EH (cell line): Measurements from ENCODE around the gene CCDC152.
"Not testable (repeated sequence)": the region's sequence is repeated elsewhere in the genome, so short reads cannot be mapped to it uniquely, and the experiment has no call there.

Source experiments
- DNase-seq: peaks from one replicate; pipeline ENCODE4 v3.0.0-alpha.2; 2015; ENCODE audit warnings: low read depth

Gene CCDC152

DNA sequence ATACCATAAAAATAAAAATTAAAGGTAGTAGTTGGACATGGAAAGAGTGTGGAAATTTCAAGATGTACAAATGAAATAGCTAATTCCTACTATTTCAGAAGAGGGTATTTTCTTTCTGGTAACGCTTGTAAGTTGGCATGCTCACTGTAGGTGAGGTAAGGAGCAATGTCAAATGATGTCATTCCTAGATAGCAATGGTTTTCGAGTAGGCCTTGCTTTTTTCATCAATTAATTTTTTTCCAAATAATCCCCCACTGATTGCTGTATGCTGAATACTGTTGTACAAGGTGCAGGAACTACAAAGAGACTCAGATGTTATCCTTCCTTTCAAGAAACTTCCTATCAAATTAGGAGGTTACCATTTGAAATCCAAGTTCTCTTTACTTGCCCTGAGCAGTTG, 56.0 kb downstream of the CCDC152 start:
- no peak for DNase-seq

DNA sequence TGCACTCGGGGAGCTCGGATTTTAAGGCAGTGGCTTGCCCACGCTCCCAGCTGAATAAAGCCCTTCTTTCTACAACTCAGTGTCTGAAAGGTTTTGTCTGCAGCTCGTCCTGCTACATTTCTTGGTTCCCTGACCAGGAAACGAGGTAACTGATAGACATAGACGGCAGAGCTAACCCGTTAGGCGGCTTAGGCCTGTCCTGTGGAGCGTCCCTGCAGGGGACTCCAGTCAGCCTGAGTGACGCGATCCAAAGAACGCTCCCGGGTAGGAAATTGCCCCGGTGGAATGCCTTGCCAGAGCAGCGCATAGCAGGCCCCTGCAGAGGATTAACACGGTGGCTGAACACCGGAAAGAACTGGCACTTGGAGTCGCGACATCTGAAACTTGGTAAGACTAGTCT, 56.9 kb downstream of the CCDC152 start:
- no peak for DNase-seq

GRCh38 chr5:42816546-42816945, 59.9 kb downstream of the CCDC152 start:
- DNase-seq = not testable (repeated sequence)

- no peak for DNase-seq
These were observed 63.1 kb downstream of the CCDC152 start for GRCh38 chr5:42819745-42820144.

DNA sequence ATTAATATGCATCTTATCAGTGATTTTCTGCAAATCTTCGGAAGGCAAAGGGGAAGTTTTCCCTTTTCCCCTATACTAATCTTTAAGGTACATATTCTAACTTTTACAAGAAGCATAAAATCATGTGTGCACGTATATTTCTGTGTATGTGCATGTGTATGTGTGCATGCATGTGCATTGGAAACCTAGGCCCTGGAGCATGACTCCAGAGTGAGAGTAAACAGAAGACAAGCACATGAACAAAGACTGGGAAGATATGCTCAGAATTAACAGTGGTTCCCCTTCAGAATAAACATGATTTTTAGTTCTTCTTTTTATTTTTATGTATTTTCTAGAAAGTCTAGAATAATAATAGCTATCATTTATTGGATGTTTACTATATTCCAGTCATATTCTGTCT, 65.9 kb downstream of the CCDC152 start:
- DNase-seq = no peak

GRCh38 chr5:42824347-42824976, 67.8 kb downstream of the CCDC152 start:
- DNase-seq = no peak

DNA sequence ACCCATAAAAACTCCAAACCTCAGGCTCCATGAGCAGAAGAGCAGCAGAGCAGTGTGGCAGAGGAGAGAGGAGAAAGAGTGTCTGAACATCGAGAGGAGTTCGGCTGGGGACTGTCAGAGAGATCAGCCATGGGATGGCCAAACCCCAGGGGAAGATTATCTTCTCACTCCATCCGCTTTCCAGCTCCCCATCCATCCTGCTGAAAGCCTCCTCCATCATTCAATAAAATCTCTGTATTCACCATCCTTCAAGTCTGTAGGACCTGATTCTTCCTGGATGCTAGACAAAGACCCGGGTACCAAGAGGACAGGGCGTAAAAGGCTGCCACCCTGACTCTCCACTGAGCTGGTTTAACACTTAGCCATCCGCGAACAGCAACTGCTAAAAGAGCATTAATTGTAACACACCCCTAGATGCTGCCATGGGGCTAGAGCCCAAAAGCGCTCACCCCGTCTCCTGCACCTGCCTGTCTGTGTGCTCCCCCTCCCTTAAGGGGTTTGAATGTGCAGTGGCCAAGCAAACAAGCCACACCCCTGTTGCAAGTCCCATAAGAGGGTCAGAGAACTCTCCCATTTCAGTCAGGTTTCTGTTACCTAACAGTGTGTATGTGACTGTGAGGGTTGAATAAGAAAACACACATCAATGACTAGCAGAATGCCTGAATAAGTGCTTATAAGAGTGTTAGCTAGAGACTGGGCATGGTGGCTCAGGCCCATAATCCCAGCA, 69.0 kb downstream of the CCDC152 start:
- no peak for DNase-seq

GRCh38 chr5:42826757-42827515, 70.3 kb downstream of the CCDC152 start:
- DNase-seq = no peak

DNA sequence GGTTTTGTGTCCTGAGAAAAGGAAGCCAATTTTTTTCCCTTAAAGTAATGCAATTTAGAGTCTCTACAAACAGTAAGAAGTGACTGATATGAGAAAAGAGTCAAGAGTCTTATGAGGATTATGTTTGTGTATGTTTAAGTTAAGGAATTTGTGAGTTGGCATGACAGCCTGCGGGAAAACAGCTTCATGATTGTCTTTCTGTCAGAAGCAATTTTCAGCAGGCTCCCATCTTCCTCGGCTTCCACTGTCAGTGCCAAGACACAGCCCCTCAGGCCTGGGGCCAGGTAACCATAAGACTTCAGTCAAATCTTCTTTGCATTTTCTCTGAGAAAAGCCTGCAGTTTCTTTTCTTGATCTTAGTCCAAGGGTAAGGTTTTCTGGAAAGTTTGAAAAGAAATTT, 72.1 kb downstream of the CCDC152 start:
- peak; percentile 4 for DNase-seq

DNA sequence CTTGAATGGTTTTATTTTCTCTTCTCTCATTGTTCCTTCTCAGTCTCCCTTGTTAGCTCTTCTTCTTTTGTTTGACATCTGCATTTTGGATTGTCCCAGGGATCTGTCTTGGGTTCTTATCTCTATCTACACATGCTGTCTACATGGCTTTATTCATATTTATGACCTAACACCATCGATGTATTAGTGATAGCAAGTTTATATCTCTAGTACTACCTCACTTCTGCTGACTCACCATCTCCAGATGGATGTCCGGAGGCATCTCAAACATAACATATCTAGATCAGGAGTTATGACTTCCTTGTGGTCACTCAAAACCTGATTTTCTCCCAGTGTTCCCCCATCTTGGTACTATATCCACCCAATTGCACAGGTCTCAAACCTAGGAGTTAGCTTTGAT, 74.3 kb downstream of the CCDC152 start:
- no peak for DNase-seq

- DNase-seq = no peak
These were observed 75.4 kb downstream of the CCDC152 start for GRCh38 chr5:42832060-42832459.

GRCh38 chr5:42836070-42836769, 79.6 kb downstream of the CCDC152 start:
- DNase-seq = no peak

- no peak for DNase-seq
These were observed 81.0 kb downstream of the CCDC152 start for GRCh38 chr5:42837601-42838000.

DNA sequence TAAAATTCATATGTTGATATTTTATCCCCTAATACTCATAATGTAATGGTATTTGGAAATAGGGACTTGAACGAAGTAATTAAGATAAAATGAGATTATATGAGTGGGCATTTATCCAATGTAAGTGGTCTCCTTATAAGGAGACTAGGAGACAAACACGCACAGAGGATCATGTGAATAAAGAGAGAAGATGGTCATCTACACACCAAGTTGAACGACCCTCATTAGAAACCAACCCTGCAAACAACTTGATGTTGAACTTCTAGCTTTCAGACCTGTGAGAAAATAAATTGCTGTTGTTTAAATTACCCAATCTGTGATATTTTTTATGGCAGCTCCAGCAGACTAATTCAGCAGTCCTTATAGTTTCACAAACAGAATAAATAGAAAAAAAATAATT, 82.6 kb downstream of the CCDC152 start:
- DNase-seq = no peak

- DNase-seq = peak; percentile 55
These were observed 83.7 kb downstream of the CCDC152 start for GRCh38 chr5:42840269-42840668.

DNA sequence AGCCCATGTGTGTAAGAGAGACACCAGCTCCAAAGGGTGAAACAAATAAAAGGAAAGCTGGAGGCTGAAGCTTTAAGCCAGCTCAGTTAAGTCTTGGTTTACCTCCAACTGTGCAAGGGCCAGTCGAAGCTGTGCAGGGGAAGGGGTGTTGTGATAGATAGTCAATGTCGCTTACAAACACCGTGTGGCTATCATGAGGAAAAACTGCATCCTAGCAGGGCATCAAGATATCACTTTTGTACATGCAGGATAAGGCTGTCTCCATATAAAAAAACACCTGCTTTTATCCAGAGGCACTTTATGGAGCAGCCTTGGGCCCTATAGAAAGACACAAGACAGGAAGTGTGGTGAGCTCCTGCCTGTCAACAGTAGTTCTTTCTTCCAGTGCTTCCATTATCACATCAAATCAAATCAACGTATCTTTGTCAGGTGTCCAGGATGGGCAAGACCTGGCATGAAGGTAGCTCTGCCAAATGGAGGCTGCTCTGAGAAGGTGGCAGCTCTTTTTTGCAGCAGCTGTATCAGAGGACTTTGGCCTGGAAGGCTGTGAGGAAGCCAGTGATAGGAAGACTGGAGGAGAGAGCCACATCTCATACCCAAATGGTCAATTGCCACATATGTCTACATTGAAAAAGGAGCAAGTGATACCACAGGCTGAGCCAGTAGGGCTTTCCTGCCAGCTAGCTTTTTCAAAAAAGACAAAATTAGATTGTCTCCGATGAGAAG, 84.4 kb downstream of the CCDC152 start:
- no peak for DNase-seq

DNA sequence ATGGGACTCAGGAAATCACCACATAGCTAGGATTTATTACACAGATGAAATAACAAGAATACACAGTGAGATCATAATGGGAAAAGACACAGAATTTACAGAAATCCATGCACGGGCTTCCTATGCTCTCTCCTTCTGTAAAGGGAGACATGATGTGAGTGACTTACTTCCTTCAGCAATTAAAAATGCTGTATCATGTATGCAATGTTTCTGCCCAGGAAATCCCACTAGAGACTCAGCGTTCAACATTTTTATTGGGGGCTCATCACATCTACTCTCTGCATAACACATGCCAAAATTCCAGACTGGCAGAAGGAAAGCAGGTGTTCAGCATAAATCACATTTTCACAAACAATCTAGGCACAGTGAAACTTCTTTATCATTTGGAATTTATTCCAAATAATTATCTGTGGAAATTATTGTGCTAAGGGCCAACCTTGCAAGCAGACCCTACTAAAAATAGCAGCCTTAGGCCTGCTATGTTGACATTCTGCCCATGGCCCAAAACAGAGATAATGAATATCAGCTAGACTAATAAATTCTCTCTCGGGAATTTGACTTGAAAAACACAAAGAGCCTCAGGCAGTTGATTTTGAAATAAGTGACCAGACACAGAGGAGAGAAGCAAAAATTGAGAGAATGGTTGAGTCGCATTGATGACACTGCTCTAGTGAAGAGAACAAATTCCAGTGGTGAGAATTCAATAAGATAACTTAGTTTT, 86.5 kb downstream of the CCDC152 start:
- DNase-seq = peak; percentile 29

DNA sequence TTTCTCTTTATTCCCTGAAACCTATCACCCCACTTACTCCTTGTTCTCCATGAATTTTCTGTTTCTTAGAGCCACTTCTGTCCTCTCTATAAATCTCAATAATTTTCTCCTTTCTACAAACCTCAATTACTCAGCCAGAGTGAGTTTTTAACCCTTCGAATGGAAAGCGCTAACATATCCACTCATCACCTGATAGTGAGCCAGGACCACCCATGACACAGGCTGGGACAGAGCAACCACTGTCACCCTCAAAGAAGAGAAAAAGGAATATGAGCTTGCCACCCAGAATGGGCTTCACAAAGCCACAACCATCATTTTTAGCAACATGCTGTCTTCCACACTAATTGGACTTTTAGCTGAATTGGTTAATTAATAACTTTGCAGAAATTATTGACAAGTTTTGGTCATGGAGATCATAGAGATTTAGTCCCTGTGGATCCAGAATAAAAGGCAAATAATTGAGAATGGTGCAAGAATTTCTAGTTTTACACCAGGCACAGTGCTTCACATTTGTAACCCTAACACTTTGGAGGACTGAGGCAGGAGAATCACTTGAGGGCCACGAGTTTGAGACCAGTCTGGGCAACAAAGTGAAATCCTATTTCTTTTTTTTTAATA, 87.2 kb downstream of the CCDC152 start:
- DNase-seq = no peak

- DNase-seq = not testable (repeated sequence)
These were observed 87.8 kb downstream of the CCDC152 start for GRCh38 chr5:42844408-42844807.

GRCh38 chr5:42848545-42848944, 91.9 kb downstream of the CCDC152 start:
- DNase-seq = no peak

DNA sequence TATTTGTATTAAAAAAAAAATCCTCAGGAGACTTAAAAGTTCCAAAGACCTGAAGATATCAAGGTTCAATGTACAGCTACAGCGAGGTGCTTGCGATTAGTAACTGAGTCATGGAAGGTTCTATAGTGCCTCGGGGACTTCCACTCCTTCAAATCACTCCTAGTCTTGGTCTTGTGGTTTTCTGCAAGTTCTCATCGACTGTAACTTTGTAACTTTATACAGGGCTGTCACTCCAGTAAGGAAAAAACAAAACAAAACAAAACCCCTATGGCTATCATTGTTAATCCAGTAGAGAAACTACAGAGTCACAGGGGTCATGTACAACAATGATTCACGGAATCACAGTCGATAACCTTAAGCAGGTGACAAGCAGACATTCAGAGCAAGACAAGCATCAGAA, 94.9 kb downstream of the CCDC152 start:
- DNase-seq = no peak
